Measurements from ENCODE around the gene SERPINE2.

The SERPINE2 gene

DNA sequence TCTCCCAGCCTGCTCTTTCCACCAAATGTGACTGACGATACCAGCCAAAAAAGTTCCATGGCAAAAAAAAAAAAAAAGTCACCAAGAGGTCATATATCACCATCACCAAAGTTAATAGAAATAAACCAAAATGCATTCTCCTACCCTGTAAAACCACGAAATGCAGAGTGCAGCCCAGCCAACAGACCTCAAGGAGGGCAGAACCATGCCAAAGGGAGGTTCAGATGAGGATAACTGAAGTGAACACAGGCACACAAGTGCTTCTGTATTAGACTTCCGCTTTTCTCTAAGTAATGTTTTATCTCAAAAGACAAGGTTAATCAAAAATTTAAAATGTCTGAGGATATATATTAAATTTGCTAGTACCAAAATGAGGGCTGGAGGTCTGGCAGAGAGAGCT lies 5.5 kb downstream of the SERPINE2 start:
- Histone ChIP-seq H3K27me3 (ENCODE audit: insufficient read depth, low read depth) (no peaks in the 10 kb centered on the region), H3K79me2 (ENCODE audit: insufficient read depth, low read depth) (no peaks in the 10 kb centered on the region), H3K4me2 (no peak overlapping the region), H4K20me1 (ENCODE audit: insufficient read depth) (no peaks in the 10 kb centered on the region), H3K4me1 (ENCODE audit: low read depth, poor library complexity, severe bottlenecking) (peaks cover 13% of the 10 kb centered on the region), H3K36me3 (ENCODE audit: insufficient read depth) (no peaks in the 10 kb centered on the region), H3K4me3 (IDR thresholded peaks at IDR 0.05; ENCODE audit: insufficient read depth, low read depth, low read length) (no peak overlapping the region), H3K9ac (no peak overlapping the region), H3K27ac (no peak overlapping the region), H2AFZ (ENCODE audit: low read depth) (no peak overlapping the region)
- no peak for TF ChIP-seq CTCF (conservative IDR thresholded peaks at IDR 0.05; ENCODE audit: low read depth, low read length)

DNA sequence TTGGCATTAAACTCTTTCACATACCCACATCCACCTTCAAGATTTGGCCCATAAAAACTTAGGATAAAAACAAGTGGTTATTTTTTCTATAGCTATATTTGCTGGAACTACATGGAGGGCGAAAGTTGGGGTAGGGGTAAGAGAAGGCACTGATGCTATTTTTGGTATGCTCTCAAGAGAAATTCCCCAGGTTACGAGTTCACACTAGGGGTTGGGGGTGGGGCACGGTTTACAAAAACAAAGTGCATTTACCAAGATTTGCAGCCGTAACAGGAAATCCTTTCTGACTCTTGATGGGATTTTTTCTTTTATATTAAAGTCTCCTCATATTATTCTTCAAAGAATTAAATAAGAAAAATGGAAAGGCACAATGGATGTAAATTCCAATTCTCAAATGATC lies 6.8 kb downstream of the SERPINE2 start:
- Histone ChIP-seq H3K27me3 (ENCODE audit: insufficient read depth, low read depth) (no peaks in the 10 kb centered on the region), H3K9ac (no peak overlapping the region), H2AFZ (ENCODE audit: low read depth) (no peak overlapping the region), H3K4me1 (ENCODE audit: low read depth, poor library complexity, severe bottlenecking) (peaks cover 7% of the 10 kb centered on the region), H3K27ac (no peak overlapping the region), H3K4me2 (no peak overlapping the region), H3K79me2 (ENCODE audit: insufficient read depth, low read depth) (no peaks in the 10 kb centered on the region), H3K4me3 (IDR thresholded peaks at IDR 0.05; ENCODE audit: insufficient read depth, low read depth, low read length) (no peak overlapping the region), H3K36me3 (ENCODE audit: insufficient read depth) (no peaks in the 10 kb centered on the region), H4K20me1 (ENCODE audit: insufficient read depth) (no peaks in the 10 kb centered on the region)
- no peak for TF ChIP-seq CTCF (conservative IDR thresholded peaks at IDR 0.05; ENCODE audit: low read depth, low read length)

DNA sequence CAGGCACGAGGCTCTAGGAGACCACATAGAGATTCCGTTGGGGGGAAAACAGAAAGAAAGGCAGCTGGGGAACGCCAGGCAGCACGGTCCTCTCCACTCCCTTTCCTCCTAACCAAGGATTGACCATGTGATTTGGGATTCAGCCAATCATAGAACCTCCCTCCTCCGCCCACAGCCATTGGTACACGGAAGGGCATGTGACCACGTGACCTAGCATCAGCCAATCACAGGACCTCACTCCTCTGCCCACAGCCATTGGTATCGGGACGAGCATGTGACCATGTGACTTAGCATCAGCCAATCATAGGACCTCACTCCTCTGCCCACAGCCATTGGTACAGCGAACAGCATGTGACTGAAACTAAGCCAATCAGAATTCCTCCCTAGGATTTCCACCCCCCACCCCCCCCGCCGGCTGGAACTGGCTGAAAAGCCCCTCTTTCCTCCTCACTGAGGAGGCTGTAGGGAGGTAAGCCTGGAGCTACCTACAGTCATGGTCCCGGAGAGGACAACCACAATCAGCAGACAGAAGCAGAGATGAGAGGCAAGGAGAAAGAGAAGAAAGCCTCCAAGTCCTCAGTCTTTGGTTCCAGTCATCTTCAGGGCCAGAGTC lies 7.6 kb downstream of the SERPINE2 start:
- H3K79me2 ChIP-seq (ENCODE audit: insufficient read depth, low read depth), result no peaks in the 10 kb centered on the region
- H3K4me2 ChIP-seq, result no peak overlapping the region
- H3K27me3 ChIP-seq (ENCODE audit: insufficient read depth, low read depth), result no peaks in the 10 kb centered on the region
- H3K36me3 ChIP-seq (ENCODE audit: insufficient read depth), result no peaks in the 10 kb centered on the region
- no peak for TF ChIP-seq CTCF (conservative IDR thresholded peaks at IDR 0.05; ENCODE audit: low read depth, low read length)
- no peak overlapping the region for H2AFZ ChIP-seq (ENCODE audit: low read depth)
- H3K4me1 ChIP-seq (ENCODE audit: low read depth, poor library complexity, severe bottlenecking), result no peaks in the 10 kb centered on the region
- no peak overlapping the region for H3K27ac ChIP-seq
- no peaks in the 10 kb centered on the region for H4K20me1 ChIP-seq (ENCODE audit: insufficient read depth)
- no peak overlapping the region for H3K4me3 ChIP-seq (IDR thresholded peaks at IDR 0.05; ENCODE audit: insufficient read depth, low read depth, low read length)
- no peak overlapping the region for H3K9ac ChIP-seq

DNA sequence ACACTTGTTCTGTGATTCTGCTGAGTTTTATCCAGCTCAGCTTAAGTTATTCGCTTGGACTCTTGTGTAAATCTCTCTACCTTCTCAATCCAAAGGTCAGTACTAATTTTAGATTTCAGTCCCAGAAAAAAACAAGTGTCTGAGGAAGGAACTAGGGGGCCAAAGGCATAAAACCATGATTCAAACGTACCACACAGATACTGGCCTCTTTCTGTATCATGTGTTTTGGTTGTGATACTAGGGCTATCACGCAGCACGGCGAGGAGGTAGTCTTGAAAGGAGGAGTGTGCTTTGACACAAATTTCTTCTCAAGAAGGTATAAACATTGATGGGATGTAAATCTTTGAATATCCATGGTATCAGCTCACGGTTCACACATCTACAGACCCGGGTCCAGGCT lies 8.3 kb downstream of the SERPINE2 start:
- no peaks in the 10 kb centered on the region for H3K27me3 ChIP-seq (ENCODE audit: insufficient read depth, low read depth)
- H3K27ac ChIP-seq, result no peak overlapping the region
- no peaks in the 10 kb centered on the region for H3K4me1 ChIP-seq (ENCODE audit: low read depth, poor library complexity, severe bottlenecking)
- H3K4me3 ChIP-seq (IDR thresholded peaks at IDR 0.05; ENCODE audit: insufficient read depth, low read depth, low read length), result no peak overlapping the region
- H3K4me2 ChIP-seq, result no peak overlapping the region
- H4K20me1 ChIP-seq (ENCODE audit: insufficient read depth), result no peaks in the 10 kb centered on the region
- H3K79me2 ChIP-seq (ENCODE audit: insufficient read depth, low read depth), result no peaks in the 10 kb centered on the region
- H3K9ac ChIP-seq, result no peak overlapping the region
- H2AFZ ChIP-seq (ENCODE audit: low read depth), result no peak overlapping the region
- no peaks in the 10 kb centered on the region for H3K36me3 ChIP-seq (ENCODE audit: insufficient read depth)
- no peak for TF ChIP-seq CTCF (conservative IDR thresholded peaks at IDR 0.05; ENCODE audit: low read depth, low read length)

Data from KMS-11 (cell line).